HepG2 (cell line): Measurements from ENCODE around the gene AP2A2. TPM values are rescaled to one million over a fixed set of nuclear protein-coding genes. Genes with fewer than 3 reads are reported as not detected.
A peak's percentile ranks its signal among the peaks of the same experiment; 100 is the strongest.

Experiments
- AKAP8 ChIP-seq: sonication (generic); formaldehyde crosslinking; IDR thresholded peaks from 2 replicates; pipeline ENCODE4 v1.5.1; 2020; ENCODE audit warnings: mild to moderate bottlenecking, missing genetic modification reagents
- BRF2 ChIP-seq: sonication (generic); formaldehyde crosslinking; IDR thresholded peaks from 2 replicates; pipeline ENCODE4 v1.8.1; 2022; ENCODE audit warnings: mild to moderate bottlenecking, missing genetic modification reagents
- EEA1 ChIP-seq: sonication (generic); formaldehyde crosslinking; IDR thresholded peaks from 2 replicates; pipeline ENCODE4 v1.5.1; 2020; ENCODE audit warnings: mild to moderate bottlenecking, missing genetic modification reagents, borderline replicate concordance
- FOXP1 ChIP-seq, 2 experiments: fragments of 450-650 bp in 1 of 2; IDR thresholded peaks; 2 replicates each; pipeline ENCODE4 v1.6.1; 2017 to 2018; ENCODE audit warnings: antibody characterized with exemption in 1 of 2
- HNF1A ChIP-seq, 2 experiments: sonication (generic) in 1 of 2; formaldehyde crosslinking in 1 of 2; IDR thresholded peaks; 2 replicates each; pipeline versions ENCODE4 v1.4.0 to v1.6.1; 2016 to 2020; ENCODE audit warnings: borderline replicate concordance in 1 of 2, low read depth in 1 of 2, mild to moderate bottlenecking in 1 of 2, missing genetic modification reagents in 1 of 2
- IKZF4 ChIP-seq: sonication (generic); formaldehyde crosslinking; IDR thresholded peaks from 2 replicates; pipeline ENCODE4 v1.5.1; 2020; ENCODE audit warnings: borderline replicate concordance, mild to moderate bottlenecking, low read depth, missing genetic modification reagents; ENCODE audit errors: not compliant biosample characterization
- IKZF5 ChIP-seq: IDR thresholded peaks from 2 replicates; pipeline ENCODE4 v1.6.1; 2018; ENCODE audit warnings: missing genetic modification reagents, mild to moderate bottlenecking, missing compliant biosample characterization
- KLF12 ChIP-seq: sonication (generic); formaldehyde crosslinking; IDR thresholded peaks from 2 replicates; pipeline ENCODE4 v1.4.0; 2020; ENCODE audit warnings: missing genetic modification reagents, borderline replicate concordance
- NFATC3 ChIP-seq: sonication (generic); formaldehyde crosslinking; IDR thresholded peaks from 2 replicates; pipeline ENCODE4 v1.5.1; 2020; ENCODE audit warnings: mild to moderate bottlenecking, missing genetic modification reagents
- NFYC ChIP-seq: IDR thresholded peaks from 2 replicates; pipeline ENCODE4 v1.6.1; 2016; ENCODE audit warnings: missing genetic modification reagents, missing compliant biosample characterization
- SIN3B ChIP-seq: fragments of 150-350 bp; IDR thresholded peaks from 2 replicates; pipeline ENCODE4 v1.6.1; 2014; ENCODE audit warnings: low read length
- SMAD9 ChIP-seq: sonication (generic); formaldehyde crosslinking; IDR thresholded peaks from 2 replicates; pipeline ENCODE4 v1.5.1; 2020; ENCODE audit warnings: mild to moderate bottlenecking, missing genetic modification reagents
- SOX13 ChIP-seq, 3 experiments: fragments of 450-650 bp in 1 of 3; sonication (generic) in 1 of 3; formaldehyde crosslinking in 1 of 3; IDR thresholded peaks in 2 of 3; conservative IDR thresholded peaks in 1 of 3; 2 replicates each; pipeline versions ENCODE4 v1.5.0 to v1.6.1; 2016 to 2020; ENCODE audit warnings: antibody characterized with exemption in 1 of 3, mild to moderate bottlenecking in 1 of 3, missing compliant biosample characterization in 1 of 3, missing genetic modification reagents in 1 of 3, moderate library complexity in 1 of 3
- TFDP1 ChIP-seq: IDR thresholded peaks from 2 replicates; pipeline ENCODE4 v1.6.1; 2016; ENCODE audit warnings: missing compliant biosample characterization, missing genetic modification reagents, borderline replicate concordance
- ZNF3 ChIP-seq: IDR thresholded peaks from 2 replicates; pipeline ENCODE4 v1.7.0; 2017; ENCODE audit warnings: inconsistent platforms
- ZNF362 ChIP-seq: sonication (generic); formaldehyde crosslinking; IDR thresholded peaks from 2 replicates; pipeline ENCODE4 v1.4.0; 2020; ENCODE audit warnings: missing genetic modification reagents, mild to moderate bottlenecking, borderline replicate concordance
- ZNF710 ChIP-seq: sonication (generic); formaldehyde crosslinking; IDR thresholded peaks from 2 replicates; pipeline ENCODE4 v1.5.0; 2020; ENCODE audit warnings: mild to moderate bottlenecking, missing genetic modification reagents, borderline replicate concordance
- ZSCAN12 ChIP-seq: sonication (generic); formaldehyde crosslinking; IDR thresholded peaks from 2 replicates; pipeline ENCODE4 v1.9.0; 2021; ENCODE audit warnings: mild to moderate bottlenecking, missing genetic modification reagents
- polyA plus RNA-seq, 8 experiments: library from polyadenylated mRNA; depleted of rRNA in 3 of 8; stranded (reverse) in 7 of 8; unstranded in 1 of 8; fragments of >200 nt; fragmentation: Illumina TruSeq in 4 of 8; extraction: Trizol in 4 of 8; gene quantifications; 2 replicates each; pipeline versions ENCODE4 v1.2.1 to v1.2.3, GENCODE V29; 2011 to 2016; ENCODE audit warnings: low read depth in 4 of 8, missing spikeins in 1 of 8, mixed read lengths in 1 of 8; ENCODE audit not compliant: insufficient read depth in 1 of 8
- total RNA-seq, 5 experiments: library from RNA; depleted of rRNA; stranded (reverse); fragments of >200 nt; fragmentation: Illumina TruSeq; extraction: Trizol; gene quantifications; 2 replicates each; pipeline ENCODE4 v1.2.3, GENCODE V29; 2016; ENCODE audit warnings: low read depth in 1 of 5

The AP2A2 gene
- total and polyA plus RNA-seq, 2 of the 13 experiments (the other 11 are each of a cell fraction or from before 2014, with no cell fraction given): 25.7 to 75.7 TPM

GRCh38 chr11:947744-948143 lies 22.1 kb downstream of the AP2A2 start (continued):
- TF ChIP-seq TFDP1 (CRISPR knock-in tag) (no peak), IKZF5 (CRISPR knock-in tag) (no peak), SOX13 (IDR thresholded peaks at IDR 0.05) (no peak), SOX13 (CRISPR knock-in tag; conservative IDR thresholded peaks at IDR 0.05 in 1 of 2, IDR thresholded peaks at IDR 0.05 in 1 of 2) (peak in 1 of 2 experiments; percentile 73; a peak in 2 of 4 replicates), ZSCAN12 (CRISPR knock-in tag) (no peak), EEA1 (CRISPR knock-in tag) (no peak), SIN3B (no peak), AKAP8 (no peak), NFYC (no peak), FOXP1 (IDR thresholded peaks at IDR 0.05) (no peak), FOXP1 (CRISPR knock-in tag; IDR thresholded peaks at IDR 0.05) (peak; percentile 51; the same call in 1 of the 2 replicates), BRF2 (CRISPR knock-in tag) (no peak), ZNF3 (CRISPR knock-in tag) (no peak), SMAD9 (CRISPR knock-in tag) (no peak), NFATC3 (CRISPR knock-in tag) (no peak), KLF12 (CRISPR knock-in tag) (no peak), IKZF4 (CRISPR knock-in tag) (no peak), ZNF710 (CRISPR knock-in tag) (no peak), HNF1A (IDR thresholded peaks at IDR 0.05; ENCODE audit: low read depth) (peak; percentile 34; the same call in 1 of the 2 replicates), HNF1A (CRISPR knock-in tag; IDR thresholded peaks at IDR 0.05; ENCODE audit: borderline replicate concordance) (no peak), ZNF362 (CRISPR knock-in tag) (peak; percentile 75; the same call in 1 of the 2 replicates)
